HK-2 (cell line): ENCODE results near the gene ATP1A4.
"Not testable (repeated sequence)": the region's sequence is repeated elsewhere in the genome, so short reads cannot be mapped to it uniquely, and the experiment has no call there.

Source experiments
- DNase-seq: peaks from one replicate; pipeline ENCODE4 v3.0.0-alpha.2; 2018; ENCODE audit not compliant: unreplicated experiment

ATP1A4 gene

DNA sequence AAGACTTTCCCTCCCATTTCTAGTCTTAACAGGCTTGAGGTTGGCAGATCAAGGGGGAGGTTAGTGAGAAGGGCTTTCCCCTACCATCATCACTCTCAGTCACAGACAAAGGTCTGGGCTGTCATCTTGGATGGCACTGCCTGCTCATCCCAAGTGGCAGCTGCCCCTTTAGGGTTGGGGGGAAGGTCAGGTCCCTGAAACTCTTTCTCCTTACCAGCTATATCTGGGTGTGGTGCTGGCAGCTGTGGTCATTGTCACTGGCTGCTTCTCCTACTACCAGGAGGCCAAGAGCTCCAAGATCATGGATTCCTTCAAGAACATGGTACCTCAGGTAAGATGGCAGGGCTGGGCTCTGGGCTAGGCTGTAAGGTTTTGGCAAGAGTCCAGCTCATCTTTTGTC is 27.7 kb upstream of the ATP1A4 start:
- no peak for DNase-seq

DNA sequence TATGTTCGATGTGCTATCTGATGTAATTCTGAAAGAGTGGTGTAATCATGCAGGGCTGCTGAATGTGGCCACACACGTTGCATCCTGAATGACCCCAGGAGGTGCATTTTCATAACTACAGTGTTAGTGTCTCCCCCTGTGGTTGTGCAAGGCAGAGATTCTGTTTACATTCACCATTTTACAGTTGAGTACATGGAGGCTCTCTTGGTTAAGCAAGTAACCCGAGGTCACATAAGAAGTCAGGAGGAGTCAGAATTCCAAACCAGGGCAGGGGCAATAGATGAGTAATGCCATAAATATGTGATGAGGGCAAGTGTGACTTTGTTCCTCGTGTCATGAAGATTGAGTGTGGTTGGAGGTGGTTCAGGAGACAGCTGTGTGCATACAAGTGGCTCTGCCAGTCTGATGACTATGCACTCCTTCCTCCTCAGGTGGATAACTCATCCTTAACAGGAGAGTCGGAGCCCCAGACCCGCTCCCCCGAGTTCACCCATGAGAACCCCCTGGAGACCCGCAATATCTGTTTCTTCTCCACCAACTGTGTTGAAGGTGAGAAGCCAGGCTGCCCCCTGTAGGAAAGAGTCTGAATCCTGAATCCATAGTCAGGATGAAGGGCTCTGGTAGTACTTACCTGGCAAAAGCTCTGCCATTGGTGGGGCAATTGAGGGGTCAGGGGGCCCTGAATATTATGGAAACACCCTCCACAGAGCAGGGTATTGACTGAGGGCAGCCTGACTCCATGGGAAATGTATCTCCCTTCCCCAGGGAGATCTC is 26.5 kb upstream of the ATP1A4 start:
- peak; percentile 73 for DNase-seq

DNA sequence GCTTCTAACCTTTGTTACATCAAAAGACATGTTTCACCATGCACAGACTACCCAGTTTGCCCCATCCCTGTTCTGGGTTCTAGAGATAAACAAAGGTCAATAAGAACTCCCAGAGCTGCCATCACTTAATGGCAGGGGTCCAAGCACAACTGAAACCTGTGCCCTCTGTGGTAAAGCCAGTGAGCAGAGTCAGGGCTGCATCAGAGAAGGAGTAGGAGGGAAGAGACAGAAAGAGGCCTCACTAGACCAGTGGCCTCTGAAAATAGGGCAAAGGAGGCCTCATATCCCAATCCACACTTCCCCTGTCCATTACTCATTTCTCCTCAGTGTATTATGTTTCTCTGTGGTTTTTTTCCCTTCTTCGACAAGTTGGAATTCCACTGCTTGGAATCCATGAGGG is 25.7 kb upstream of the ATP1A4 start:
- DNase-seq = no peak

DNA sequence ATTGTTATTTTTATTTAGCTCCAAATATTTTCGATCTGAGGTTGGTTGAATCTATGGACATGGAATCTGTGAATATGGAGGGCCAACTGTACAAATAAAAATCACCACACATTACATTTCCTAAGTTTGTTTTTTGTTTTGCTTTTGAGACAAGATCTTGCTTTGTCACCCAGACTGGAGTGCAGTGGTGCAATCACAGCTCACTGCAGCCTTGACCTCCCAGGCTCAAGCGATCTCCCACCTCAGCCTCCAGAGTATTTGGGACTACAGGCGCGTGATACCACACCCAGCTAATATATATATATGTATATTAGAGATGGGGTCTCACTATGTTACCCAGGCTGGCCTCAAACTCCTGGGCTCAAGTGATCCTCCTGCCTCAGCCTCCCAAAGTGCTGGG is 25.1 kb upstream of the ATP1A4 start:
- not testable (repeated sequence) for DNase-seq

DNA sequence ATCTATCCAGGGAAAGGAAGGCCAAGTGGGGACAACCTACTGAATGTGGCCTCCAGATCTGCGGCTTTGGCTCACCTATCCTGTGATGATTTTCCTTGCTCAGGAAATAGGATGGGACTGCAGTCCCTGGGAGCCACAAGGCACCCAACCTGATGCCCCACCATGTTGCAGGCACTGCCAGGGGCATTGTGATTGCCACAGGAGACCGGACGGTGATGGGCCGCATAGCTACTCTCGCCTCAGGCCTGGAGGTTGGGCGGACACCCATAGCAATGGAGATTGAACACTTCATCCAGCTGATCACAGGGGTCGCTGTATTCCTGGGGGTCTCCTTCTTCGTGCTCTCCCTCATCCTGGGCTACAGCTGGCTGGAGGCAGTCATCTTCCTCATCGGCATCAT is 24.0 kb upstream of the ATP1A4 start:
- no peak for DNase-seq

DNA sequence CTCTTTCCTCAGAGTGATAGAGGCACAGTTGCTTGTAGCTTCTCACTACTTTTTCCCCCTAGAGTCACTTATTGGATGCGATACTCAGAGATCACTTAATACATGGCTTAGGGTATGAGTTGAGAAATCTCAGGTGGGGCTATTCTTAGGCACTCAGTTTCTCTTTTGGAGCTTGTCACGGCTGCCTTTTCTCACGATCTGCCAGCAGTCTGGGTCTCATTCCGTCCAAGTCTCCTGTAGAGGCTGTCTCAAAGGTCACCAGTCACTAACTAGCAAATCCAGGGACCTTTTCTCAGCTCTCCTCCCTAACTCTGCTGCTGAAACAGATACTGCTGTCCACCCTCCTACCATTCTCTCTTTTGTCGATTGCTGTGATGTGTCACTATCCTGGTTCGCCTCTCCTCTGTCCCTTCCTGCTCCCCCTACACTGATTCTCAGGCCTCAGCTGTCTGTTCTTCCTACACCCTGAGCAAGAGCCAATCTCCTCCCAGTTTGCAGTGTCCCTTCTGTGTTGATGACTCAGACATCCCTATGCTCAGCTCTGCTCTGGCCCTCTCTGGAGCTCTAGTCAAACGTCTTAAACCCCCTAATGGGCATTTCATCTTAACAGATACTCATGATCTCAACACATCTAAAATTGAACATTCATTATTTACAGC is 23.4 kb upstream of the ATP1A4 start:
- DNase-seq = peak; percentile 39

DNA sequence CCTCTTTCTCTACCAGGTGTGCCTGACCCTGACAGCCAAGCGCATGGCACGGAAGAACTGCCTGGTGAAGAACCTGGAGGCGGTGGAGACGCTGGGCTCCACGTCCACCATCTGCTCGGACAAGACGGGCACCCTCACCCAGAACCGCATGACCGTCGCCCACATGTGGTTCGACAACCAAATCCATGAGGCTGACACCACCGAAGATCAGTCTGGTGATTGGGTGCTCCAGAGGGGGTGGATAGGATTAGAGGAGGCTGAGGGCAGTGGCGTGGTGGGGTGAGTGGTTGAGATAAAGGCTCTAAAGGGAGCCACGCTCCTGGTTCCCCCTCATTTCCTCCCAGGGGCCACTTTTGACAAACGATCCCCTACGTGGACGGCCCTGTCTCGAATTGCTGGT is 22.8 kb upstream of the ATP1A4 start:
- DNase-seq = no peak

DNA sequence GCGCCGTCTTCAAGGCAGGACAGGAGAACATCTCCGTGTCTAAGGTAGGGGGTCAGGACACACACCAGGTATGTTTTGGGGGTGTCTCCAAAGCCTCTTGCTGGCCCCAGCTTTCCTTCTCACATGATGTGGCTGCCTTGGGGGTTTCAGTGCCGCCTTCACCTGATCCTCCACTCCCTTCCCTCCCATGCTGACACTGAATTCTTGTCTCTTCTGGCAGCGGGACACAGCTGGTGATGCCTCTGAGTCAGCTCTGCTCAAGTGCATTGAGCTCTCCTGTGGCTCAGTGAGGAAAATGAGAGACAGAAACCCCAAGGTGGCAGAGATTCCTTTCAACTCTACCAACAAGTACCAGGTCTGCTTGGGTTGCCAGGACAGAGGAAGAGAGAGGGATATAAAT is 22.4 kb upstream of the ATP1A4 start:
- DNase-seq = peak; percentile 41

DNA sequence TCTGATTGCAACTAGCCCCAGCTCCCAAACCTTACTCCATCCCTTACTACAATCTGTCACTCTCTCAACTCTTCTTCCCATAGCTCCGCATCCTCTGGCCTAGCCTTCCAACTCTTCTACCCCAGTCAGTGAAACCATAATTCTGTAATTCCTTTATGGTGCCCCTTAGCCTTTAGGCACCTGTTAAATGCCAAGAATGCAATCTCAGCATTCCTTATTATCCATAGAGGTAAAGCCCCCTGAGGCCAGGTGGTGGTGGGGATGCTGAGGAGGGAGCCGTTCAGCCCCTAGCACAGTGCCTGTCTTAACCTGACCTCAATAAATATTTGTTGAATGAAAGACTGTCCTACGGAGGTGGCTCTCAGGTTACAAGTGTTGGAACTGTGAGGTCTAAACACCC is 21.8 kb upstream of the ATP1A4 start:
- no peak for DNase-seq

DNA sequence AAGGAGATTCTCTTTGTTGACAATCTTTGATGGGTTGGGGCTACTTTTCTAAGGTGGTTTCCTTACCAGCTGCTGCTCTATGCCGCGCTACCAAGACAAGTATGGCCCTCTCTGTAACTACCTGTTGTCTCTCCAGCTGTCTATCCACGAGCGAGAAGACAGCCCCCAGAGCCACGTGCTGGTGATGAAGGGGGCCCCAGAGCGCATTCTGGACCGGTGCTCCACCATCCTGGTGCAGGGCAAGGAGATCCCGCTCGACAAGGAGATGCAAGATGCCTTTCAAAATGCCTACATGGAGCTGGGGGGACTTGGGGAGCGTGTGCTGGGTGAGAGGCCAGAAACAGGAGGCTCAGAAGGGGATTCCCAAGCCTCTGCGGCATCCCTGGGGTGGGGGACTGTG is 21.4 kb upstream of the ATP1A4 start:
- no peak for DNase-seq

DNA sequence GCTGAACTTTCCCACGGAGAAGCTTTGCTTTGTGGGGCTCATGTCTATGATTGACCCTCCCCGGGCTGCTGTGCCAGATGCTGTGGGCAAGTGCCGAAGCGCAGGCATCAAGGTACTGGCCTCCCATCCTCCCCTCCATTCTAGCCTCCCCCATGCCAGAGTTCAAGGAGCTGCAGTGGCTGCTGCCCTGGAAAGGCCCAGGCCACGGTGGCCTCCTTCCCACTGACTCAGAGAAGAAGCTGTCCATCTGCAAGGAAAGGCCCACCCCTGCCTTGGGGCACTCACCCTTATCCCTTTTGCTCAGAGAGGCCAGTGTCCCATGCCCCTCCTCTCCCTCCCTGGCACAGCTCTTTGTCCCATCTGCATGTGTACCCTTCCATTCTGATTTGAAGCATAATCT is 20.9 kb upstream of the ATP1A4 start:
- no peak for DNase-seq

DNA sequence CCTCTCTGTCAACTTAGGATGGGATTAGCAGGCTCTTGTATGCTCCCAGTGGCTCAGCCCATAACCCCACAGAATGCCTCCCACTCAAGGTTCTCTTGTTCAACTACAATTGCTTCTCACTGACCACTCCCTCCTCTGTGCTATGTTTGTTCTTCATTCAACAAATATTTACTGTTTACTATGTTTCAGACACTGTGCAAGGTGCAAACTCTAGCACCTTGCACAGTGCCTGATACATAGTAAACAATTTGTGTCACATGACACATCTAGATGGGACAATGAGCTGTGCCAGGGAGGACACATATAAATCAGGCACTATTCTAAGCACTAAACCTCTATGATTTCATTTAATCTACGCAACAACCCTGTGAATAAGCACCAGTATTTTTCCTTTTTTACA is 20.5 kb upstream of the ATP1A4 start:
- no peak for DNase-seq

DNA sequence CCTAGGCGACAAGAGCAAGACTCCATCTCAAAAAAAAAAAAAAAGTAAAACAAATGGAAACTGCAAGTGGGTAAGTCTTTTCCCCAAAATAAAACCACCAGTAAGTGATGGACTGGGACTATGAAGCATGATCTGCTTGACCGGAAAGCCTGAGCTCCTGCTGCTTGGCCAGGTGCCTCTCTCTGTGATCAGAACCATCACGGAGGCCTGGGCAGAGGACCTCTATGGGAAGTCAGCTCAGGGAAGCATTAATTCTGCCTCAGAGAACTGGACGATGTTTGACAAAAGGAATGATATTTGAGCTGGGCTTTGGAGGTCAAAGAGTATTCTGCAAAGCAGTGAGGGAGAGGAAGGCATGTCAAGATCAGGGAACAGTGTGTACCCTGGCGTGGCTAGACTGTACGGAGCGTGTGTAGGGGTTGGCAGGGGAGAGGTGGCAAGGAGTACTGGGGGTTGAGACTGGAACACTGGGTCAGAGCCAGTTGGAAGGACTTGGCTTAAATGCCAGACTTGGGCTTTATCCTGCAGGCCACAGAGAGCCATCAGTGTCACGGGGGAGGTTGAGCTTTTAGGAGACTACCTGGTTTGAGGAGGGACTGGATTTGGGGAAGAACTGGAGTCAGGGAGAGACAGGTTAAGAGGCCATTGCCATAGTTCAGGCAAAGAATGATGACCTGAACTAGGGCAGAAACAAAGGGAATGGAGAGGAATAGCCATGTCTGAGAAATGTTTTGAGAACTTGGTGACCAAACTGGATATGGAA is 19.4 kb upstream of the ATP1A4 start:
- no peak for DNase-seq

DNA sequence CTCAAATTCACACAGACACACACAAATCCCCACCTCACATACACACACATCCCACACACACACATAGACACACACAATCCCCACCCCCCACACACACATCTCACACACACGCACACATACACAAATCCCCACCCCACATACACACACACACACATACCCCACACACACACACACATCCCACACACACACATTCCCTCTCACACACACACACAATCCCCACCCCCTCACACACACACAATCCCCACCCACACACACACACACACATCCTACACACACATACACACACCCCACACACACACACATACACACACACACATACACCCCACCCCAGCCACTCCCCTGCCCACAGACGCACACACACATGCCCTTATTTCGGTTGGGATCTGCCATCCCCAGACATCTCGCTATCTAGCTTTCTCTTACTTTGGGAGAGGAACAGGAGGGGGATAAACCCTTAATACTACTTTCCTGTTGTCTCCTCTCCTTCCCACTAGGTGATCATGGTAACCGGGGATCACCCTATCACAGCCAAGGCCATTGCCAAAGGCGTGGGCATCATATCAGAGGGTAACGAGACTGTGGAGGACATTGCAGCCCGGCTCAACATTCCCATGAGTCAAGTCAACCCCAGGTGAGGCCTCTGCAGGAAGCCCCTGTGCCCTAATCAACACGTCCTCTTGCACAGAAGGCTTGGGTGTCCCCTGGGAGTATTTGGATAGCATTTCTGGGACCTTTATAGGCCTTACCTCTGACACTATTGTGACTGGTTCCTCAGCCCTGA is 17.2 kb upstream of the ATP1A4 start:
- no peak for DNase-seq

DNA sequence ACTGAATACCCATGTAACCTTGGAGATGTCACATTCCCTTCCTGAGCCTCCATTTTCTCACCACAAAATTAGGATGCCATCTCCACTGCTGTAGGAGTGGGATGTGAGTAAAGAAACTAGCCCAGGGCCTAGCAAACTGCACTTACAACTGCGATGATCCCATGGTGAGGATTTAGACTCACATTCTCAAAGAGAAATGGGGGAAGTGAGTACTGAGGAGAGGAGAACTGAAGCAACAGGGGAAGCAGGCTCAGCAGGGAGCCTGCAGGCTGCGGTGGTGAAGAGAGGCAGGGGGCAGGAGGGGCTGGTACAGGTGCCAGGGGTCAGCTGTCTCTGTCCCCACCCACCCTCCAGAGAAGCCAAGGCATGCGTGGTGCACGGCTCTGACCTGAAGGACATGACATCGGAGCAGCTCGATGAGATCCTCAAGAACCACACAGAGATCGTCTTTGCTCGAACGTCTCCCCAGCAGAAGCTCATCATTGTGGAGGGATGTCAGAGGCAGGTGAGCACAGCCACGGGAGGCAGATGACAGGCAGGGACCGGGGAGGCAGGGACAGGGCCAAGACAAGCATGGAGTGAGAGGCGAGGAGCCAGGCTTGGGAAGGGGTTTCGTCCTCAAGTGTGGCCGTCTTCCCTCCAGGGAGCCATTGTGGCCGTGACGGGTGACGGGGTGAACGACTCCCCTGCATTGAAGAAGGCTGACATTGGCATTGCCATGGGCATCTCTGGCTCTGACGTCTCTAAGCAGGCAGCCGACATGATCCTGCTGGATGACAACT is 16.4 kb upstream of the ATP1A4 start:
- DNase-seq = no peak

DNA sequence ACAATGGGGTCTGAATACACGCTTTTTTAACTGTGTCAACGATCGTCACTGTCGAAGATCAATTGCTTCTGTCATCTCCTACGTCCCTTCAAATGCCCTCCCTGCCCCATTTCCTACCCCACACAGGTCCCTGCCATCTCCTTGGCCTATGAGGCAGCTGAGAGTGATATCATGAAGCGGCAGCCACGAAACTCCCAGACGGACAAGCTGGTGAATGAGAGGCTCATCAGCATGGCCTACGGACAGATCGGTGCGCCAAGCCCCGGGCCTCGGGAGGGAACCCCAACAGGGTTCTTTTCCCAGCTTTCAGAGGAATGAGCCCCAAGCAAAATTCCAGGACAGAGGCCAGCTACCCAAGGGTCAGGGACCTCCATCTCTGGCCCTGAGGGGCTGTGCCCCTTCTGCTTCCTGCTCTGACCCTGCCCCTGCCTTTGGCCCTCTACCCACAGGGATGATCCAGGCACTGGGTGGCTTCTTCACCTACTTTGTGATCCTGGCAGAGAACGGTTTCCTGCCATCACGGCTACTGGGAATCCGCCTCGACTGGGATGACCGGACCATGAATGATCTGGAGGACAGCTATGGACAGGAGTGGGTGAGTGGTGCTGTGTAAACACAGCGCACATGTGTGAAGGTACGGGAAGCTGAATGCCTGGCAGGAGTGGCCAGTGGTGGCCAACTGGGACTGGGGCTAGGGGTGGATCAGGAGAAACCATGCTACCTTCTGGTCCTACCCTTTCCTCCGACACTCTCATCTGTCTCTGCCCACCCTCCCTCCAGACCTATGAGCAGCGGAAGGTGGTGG is 15.1 kb upstream of the ATP1A4 start:
- DNase-seq = no peak

DNA sequence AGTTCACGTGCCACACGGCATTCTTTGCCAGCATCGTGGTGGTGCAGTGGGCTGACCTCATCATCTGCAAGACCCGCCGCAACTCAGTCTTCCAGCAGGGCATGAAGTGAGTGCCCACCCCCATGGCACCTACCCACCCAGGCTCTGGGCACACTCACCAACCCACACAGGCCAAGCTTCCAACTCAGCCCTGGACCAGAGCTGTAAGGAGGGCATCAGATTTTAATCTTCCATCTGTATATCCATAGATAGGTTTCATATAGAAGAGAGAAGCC is 14.5 kb upstream of the ATP1A4 start:
- no peak for DNase-seq

DNA sequence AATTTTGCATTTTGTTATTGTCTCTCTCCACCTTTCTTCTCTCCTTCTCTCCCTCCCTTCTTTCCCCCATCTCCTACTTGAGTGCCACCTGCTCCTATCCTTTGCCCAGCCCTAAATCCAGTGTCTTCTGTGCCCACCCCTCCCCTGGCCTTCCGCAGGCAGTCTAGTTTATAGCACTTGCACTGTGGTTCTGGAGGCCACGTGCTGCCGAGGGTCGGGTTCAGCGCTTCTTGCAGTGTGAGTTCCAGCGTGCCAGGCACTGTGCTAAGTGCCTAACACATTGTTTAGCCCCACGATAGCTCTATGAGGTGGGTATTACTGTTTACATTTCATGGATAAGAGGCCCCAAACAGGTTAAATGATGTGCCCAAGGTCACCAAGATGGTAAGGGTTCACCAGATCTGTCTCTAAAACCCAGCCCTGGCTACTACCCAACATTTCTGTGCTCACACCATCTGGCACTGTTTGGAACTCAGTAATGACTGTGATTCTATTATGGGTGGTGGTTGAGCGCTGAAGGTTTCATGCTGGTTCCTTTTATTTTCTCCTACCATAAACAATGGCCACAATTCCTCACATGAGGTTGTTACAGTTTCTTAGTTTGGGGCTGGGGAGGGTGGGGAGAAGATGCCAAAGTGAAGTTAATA is 14.1 kb upstream of the ATP1A4 start:
- no peak for DNase-seq

DNA sequence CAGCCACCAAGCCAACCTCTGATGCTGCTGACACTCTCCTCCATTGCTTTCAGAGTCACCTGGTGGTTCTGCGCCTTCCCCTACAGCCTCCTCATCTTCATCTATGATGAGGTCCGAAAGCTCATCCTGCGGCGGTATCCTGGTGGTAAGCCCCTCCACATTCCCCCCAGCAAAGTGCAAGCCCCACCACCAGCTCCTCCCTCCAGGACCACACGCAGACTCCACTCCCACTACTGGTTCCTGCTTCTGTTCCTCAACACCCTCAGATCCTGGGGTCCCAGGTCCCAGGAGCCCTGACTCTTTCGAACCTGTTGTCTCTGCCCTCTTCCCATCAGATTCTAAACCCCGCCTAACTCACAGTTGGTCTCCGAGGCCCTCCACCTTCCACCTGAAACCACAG is 11.6 kb upstream of the ATP1A4 start:
- DNase-seq = no peak

DNA sequence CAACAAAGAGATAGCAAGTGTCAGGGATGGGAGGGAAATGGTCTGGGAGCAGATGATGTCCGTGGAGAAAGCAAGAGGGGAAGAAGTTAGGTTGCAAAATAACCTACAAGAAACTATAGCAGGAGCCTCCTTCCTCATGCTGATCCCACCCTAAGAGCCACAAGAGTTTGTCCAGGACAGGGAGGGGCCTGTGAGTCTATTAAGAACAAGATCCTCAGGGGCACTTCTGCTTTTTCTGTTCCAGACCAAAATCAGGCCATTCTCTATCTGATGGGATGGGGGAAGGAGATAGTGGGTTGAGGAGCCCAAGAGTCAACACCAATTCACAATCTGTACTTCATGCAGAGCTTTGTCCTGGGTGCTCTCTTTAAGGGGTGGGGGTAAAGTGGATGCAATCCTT is 7.7 kb upstream of the ATP1A4 start:
- no peak for DNase-seq
